Measurements from ENCODE around the gene DPYD.

DNA sequence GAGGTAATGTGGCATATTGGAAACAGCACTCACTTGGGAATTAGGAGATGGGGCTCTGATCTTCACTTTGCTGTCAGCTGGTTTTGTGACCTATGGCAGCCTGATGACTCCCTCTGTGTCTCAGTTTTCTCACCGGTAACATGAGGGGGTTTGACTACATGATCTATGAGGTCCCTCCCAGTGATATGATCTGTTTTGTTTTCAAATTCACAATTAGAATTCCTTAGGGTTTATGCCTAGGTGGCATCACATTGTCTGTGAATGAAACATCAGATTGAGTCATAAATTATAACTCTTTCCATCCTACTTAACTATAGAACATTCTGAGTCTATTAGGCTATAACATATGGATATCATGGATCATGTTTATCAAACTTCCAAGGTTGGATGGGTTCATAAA, 812.7 kb downstream of the DPYD start:
- TF ChIP-seq, protein P1, sequence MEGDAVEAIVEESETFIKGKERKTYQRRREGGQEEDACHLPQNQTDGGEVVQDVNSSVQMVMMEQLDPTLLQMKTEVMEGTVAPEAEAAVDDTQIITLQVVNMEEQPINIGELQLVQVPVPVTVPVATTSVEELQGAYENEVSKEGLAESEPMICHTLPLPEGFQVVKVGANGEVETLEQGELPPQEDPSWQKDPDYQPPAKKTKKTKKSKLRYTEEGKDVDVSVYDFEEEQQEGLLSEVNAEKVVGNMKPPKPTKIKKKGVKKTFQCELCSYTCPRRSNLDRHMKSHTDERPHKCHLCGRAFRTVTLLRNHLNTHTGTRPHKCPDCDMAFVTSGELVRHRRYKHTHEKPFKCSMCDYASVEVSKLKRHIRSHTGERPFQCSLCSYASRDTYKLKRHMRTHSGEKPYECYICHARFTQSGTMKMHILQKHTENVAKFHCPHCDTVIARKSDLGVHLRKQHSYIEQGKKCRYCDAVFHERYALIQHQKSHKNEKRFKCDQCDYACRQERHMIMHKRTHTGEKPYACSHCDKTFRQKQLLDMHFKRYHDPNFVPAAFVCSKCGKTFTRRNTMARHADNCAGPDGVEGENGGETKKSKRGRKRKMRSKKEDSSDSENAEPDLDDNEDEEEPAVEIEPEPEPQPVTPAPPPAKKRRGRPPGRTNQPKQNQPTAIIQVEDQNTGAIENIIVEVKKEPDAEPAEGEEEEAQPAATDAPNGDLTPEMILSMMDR (IDR thresholded peaks at IDR 0.05; ENCODE audit: low read length) = no peak
- TF ChIP-seq EZH2 (IDR thresholded peaks at IDR 0.05; ENCODE audit: borderline replicate concordance, low read length) = no peak

All from OCI-LY1 (cell line).